NOMO-1 treated with DMSO at 0.1 percent for 48 hours (cell line): ENCODE measurements around the gene PLA2G4F.

ENCODE experiments used
- DNase-seq: peaks from one replicate; lab custom pipeline; 2025; ENCODE audit not compliant: unreplicated experiment; lab: John Stamatoyannopoulos, UW

The PLA2G4F gene

GRCh38 chr15:42131826-42132806 lies 24.3 kb downstream of the PLA2G4F start:
- DNase-seq: no peak

DNA sequence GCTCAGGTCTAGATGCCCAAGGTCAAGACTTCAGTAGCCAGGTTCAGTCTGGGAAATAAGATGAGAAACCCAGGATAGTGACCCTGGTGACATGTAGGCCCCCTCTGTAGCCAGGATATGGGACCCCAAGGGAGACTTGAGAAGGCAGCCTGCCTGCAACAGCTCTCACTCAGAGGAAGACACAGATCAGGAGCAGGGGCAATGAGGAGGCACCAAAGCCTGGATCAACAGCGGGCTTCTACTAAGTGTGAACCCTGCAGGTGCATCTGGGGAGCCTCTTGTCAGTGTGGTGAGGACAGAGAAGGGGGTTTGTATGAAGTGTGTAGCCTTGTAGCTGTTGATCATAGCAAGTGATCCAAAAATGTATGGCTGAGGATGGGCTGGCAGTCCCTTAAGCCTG lies 25.4 kb downstream of the PLA2G4F start:
- no peak for DNase-seq

GRCh38 chr15:42130246-42130986 lies 26.0 kb downstream of the PLA2G4F start:
- DNase-seq: no peak

GRCh38 chr15:42129364-42129763 lies 27.1 kb downstream of the PLA2G4F start:
- no peak for DNase-seq

DNA sequence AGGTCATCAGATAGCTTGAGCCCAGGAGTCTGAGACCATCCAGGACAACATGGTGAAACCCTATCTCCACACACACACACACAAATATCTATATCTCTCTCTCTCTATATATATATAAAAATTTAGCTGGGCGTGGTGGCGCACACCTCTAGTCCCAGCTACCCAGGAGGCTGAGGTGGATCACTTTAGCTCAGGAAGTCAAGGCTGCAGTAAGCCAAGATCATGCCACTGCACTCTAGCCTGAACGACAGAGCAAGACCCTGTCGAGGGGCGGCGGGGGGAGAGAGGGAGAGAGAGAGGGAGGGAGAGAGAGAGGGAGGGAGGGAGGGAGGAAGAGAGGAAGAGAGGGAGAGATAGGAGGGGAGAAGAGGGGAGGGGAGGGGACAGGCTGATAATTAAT lies 28.0 kb downstream of the PLA2G4F start:
- no peak for DNase-seq

GRCh38 chr15:42123546-42123945 lies 32.9 kb downstream of the PLA2G4F start:
- DNase-seq: no peak

GRCh38 chr15:42121682-42122081 lies 34.8 kb downstream of the PLA2G4F start:
- peak; percentile 31 for DNase-seq

DNA sequence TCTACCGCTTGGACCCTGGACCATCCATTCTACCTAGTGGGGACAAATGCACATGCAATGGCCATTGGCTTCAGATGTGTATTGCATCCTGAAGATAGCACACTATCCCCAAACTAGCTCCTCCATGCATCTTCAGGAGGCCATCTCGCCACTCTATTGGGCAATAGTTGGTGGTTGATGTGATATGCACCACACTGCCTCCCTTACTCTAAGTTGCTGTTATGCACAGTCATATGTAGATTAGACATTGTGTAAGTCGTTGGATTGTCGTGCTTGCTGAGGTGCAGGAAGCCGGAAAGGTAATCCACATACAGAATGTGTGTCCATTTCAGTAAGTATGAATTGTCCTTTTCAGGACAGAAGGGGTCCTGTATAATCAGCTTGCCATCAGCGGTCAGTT lies 35.4 kb downstream of the PLA2G4F start:
- DNase-seq: peak; percentile 94

DNA sequence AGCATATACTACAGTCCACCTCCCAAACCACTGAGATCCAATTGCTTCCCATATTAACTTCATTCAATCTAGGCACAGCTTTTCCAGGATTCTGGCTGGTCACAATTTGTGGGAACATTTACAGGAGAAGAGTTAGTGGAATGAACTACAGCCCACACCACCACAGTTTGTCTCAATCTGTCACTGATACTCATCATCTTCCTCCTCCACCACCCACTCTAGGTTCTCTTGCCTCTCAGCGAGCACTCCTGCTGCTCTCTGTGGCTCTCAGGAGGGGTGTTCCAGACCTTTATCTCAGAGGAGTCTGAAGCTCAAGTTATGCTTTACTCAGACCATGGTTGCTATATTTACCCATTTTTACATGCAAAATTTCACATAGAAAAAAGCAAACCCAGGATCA lies 36.2 kb downstream of the PLA2G4F start:
- DNase-seq: no peak

DNA sequence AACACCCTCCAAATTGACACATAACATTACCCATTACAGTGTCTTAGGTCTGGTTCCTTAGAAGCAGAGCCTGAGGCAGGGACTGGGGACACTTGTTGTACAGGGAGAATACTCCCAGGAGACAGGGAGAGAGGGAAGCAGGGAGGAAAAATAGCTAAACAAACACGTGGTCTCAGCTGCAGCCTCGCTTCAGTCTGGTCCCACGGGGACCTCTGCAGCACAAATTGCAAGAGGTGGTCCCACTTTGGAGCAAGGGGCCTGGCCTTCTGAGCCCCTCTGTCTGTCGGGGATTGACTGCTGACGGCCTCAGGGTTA lies 37.0 kb downstream of the PLA2G4F start:
- no peak for DNase-seq

DNA sequence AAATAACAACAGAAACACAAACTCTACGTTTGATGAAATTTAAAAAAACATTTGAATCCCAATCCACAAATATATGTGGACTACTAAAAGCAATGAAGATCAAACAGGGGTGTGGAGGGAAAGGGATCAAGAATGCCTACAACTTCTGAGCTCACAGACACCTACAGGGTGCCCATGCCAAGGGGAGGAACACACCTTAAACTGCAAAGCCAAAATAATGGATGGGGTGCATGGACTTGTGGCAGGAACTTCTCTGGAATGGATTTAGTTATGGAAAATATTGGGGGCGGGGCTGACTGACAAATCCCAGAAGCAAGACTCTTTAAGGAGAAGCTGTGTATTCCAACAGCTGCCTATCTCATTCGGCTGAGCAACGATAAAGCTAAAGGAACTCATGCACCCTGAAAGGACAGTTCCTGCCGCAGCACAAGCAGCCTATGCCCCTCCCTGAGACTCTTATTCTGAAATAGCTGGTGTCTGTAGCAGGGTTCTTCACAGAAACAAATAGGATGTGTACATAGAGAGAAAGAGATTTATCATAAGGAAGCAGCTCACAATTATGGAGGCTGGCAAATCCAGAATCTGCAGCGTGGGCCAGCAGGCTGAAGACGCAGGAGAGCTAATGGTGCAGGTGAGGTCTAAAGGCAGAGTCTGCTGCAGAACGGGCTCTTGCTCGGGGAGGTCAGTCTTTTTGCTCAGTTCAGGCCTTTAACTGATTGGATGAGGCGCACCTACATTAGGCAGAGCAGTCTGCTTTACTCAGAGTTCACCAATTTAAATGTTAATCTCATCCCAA lies 37.6 kb downstream of the PLA2G4F start:
- DNase-seq: peak; percentile 93

DNA sequence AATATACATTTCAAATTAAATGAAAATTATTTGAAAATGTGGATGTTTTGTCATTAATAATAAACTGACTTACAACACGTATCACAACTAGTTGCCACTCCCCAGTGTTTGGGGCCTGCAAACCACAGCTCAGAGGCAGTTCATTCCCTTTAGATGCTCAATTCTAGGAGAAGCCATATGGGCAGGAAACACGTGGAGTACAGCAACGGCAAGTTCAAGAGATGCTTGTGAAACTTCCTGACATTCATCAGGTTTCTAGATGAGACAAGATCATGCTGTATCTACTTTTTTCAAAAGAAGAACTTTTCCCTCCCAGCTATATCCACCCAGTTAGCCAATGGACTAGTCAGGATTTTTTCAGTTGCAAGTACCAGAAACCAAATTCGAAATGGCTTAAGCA lies 44.5 kb downstream of the PLA2G4F start:
- DNase-seq: peak; percentile 96

GRCh38 chr15:42110367-42110766 lies 46.1 kb downstream of the PLA2G4F start:
- DNase-seq: no peak

DNA sequence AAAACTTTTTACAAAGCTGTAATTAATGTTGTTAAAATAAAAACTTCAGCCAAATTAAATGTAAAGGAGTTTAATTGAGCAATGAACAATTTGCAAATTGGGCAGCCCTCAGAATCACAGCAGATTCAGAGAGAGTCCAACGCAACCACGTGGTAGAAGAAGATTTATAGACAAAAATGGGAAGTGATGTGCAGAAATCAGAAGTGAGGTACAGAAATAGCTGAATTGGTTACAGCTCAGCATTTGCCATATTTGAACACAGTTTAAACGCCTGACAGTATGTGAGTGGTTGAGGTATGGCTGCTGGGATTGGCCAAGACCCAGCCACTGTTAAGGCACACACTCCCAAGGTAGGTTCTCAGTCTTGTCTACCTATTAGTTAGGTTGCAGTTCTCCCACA lies 47.6 kb downstream of the PLA2G4F start:
- DNase-seq: peak; percentile 92

DNA sequence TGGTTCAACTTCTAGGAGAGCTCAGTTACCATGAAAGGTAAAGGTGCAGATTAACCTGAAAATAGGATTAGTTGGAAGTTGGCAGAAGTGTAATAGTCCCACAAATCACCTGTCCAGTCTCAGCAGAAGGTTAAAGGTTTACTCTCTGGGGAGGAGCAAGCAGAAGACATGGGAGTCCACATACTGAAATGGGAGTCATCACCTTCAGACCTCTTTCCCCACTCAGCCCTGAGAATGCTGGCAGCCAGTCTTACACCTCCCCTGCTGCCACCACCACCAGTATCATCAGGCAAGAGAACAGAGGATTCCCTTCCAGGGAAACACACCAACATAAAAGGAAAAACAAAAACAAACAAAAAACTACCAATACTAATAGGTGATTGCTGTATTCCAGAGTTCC lies 48.2 kb downstream of the PLA2G4F start:
- DNase-seq: no peak

GRCh38 chr15:42107473-42107872 lies 49.0 kb downstream of the PLA2G4F start:
- no peak for DNase-seq

- DNase-seq: peak; percentile 18
These were observed 50.1 kb downstream of the PLA2G4F start for GRCh38 chr15:42106288-42106687.

GRCh38 chr15:42104095-42104891 lies 52.1 kb downstream of the PLA2G4F start:
- DNase-seq: no peak

- DNase-seq: no peak
These were observed 53.7 kb downstream of the PLA2G4F start for GRCh38 chr15:42102646-42103235.

- no peak for DNase-seq
These were observed 54.6 kb downstream of the PLA2G4F start for GRCh38 chr15:42101861-42102260.
